Panc1 (cell line): ENCODE data around the gene ATRNL1. TPM values are rescaled to one million over a fixed set of nuclear protein-coding genes. Genes with fewer than 3 reads are reported as not detected.

Source experiments
- ATAC-seq: fragments of 200-7000 bp; cut with Tn5 transposase; 2 replicates; pipeline ENCODE4 v1.9.1; 2020; ENCODE audit warnings: mild to moderate bottlenecking, moderate library complexity
- BruUV-seq: library from RNA; stranded (reverse); fragments of 400-500 nt; replicated peaks from 2 replicates; lab custom pipeline; 2021; lab: Mats Ljungman, UMichigan
- CTCF ChIA-PET: fragments of 300-600 bp; sonication (Branson Sonifier 250); formaldehyde crosslinking; loops from one replicate; lab custom pipeline; 2022; ENCODE audit warnings: antibody characterized with exemption; lab: Charles Lee
- POLR2A ChIA-PET: fragments of 300-600 bp; sonication (Branson Sonifier 250); formaldehyde crosslinking; loops from one replicate; lab custom pipeline; 2022; ENCODE audit warnings: antibody characterized with exemption; lab: Charles Lee
- DNase-seq: peaks from one replicate; pipeline ENCODE4 v3.0.0-alpha.2; 2010; ENCODE audit warnings: low read depth, low spot score
- H3K27ac ChIP-seq: 2 replicates; pipeline ENCODE4 v1.5.1; 2011; ENCODE audit warnings: mild to moderate bottlenecking, low read length, inconsistent platforms
- H3K27me3 ChIP-seq: fragments of 200-500 bp; sonication (Bioruptor generic); 2 replicates; pipeline ENCODE4 v1.6.0; 2014; ENCODE audit warnings: low read length, inconsistent platforms; ENCODE audit not compliant: control insufficient read depth, insufficient read depth
- H3K36me3 ChIP-seq: fragments of 200-500 bp; sonication (Bioruptor generic); 2 replicates; pipeline ENCODE4 v1.5.1; 2014; ENCODE audit warnings: inconsistent platforms, mild to moderate bottlenecking, low read length, moderate library complexity; ENCODE audit not compliant: control insufficient read depth, insufficient read depth
- H3K4me1 ChIP-seq: 2 replicates; pipeline ENCODE4 v1.5.1; 2011; ENCODE audit warnings: inconsistent platforms, mild to moderate bottlenecking, low read length, moderate library complexity; ENCODE audit not compliant: control insufficient read depth, insufficient read depth
- H3K4me3 ChIP-seq, 2 experiments: 2 replicates each; pipeline ENCODE4 v1.5.1; 2011 to 2012; ENCODE audit warnings: low read depth in 2 of 2, low read length in 2 of 2, mild to moderate bottlenecking in 2 of 2, inconsistent platforms in 1 of 2, moderate library complexity in 1 of 2
- H3K9me3 ChIP-seq: fragments of 200-500 bp; sonication (Bioruptor generic); 2 replicates; pipeline ENCODE4 v1.5.1; 2014; ENCODE audit warnings: low read depth, mild to moderate bottlenecking, inconsistent platforms, low read length, moderate library complexity; ENCODE audit not compliant: control insufficient read depth, insufficient read depth
- CTCF ChIP-seq: fragments of 450-650 bp; IDR thresholded peaks from 2 replicates; pipeline ENCODE4 v1.5.1; 2017; ENCODE audit warnings: mild to moderate bottlenecking
- POLR2AphosphoS5 ChIP-seq: IDR thresholded peaks from 2 replicates; pipeline ENCODE4 v1.6.1; 2012; ENCODE audit warnings: mild to moderate bottlenecking, low read depth, low read length, moderate library complexity
- REST ChIP-seq, 2 experiments: IDR thresholded peaks; 2 replicates each; pipeline ENCODE4 v1.6.1; 2011 to 2012; ENCODE audit warnings: low read depth in 2 of 2, control low read depth in 1 of 2, low read length in 1 of 2, mild to moderate bottlenecking in 1 of 2, moderate library complexity in 1 of 2; ENCODE audit not compliant: insufficient read depth in 1 of 2
- SIN3A ChIP-seq: IDR thresholded peaks from 2 replicates; pipeline ENCODE4 v1.6.1; 2012; ENCODE audit warnings: low read depth, mild to moderate bottlenecking, low read length, moderate library complexity, borderline replicate concordance; ENCODE audit not compliant: insufficient read depth
- TCF7L2 ChIP-seq: IDR thresholded peaks from 2 replicates; pipeline ENCODE4 v1.6.1; 2011; ENCODE audit warnings: mild to moderate bottlenecking, low read depth, low read length, inconsistent platforms
- in situ Hi-C: cut with HindIII; loops from 2 replicates; pipeline ENCODE4 v1.10.0; 2016; ENCODE audit warnings: low sequenced_read_pairs, low pct_unique_long_range_greater_than_20kb
- intact Hi-C: fragments of 100-400 bp; cut with micrococcal nuclease; formaldehyde crosslinking; loops from one replicate; pipeline ENCODE4 v1.10.0; 2022; ENCODE audit not compliant: unreplicated experiment
- total RNA-seq: library from RNA; stranded (reverse); gene quantifications from one replicate; pipeline ENCODE4 v1.2.1, GENCODE V29; 2021; ENCODE audit not compliant: unreplicated experiment

The ATRNL1 gene
- total RNA-seq, 1 experiment from 2014 or later, result 17.1 TPM

DNA sequence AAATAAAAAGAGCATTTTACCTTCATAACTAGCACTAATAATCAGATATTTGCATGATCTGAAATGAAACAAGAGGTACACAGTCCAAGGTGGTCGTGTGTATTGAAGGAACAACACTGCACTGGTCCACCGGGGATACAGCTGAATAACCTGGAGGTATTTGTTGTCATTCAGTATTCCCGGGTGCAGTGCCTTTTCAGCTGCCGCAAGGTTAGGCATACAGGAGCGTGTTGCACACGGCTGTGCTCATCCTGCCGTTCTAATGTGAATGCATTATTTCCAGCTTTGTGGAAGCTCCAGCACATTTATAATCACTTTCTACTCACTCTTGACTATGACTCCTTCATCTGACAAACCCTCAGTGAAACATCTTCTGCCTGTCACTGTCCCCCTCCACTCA, 802.0 kb downstream of the ATRNL1 start:
- CTCF ChIA-PET, result no interaction called here
- no peak for ATAC-seq
- BruUV-seq, result no TSS peak
- no peaks in the 10 kb centered on the region for H3K9me3 ChIP-seq
- no peak overlapping the region for H3K4me3 ChIP-seq
- POLR2A ChIA-PET, result no interaction called here
- in situ Hi-C loops (no loop called here), intact Hi-C loops (no loop called here)
- no peak overlapping the region for H3K27ac ChIP-seq
- H3K4me1 ChIP-seq, result no peaks in the 10 kb centered on the region
- no peak for TF ChIP-seq TCF7L2
- no peak for TF ChIP-seq POLR2AphosphoS5
- no peak for TF ChIP-seq REST (IDR thresholded peaks at IDR 0.05; ENCODE audit: insufficient read depth in 1 of 2, low read depth in 2 of 2, low read length in 1 of 2)
- no peak for TF ChIP-seq CTCF
- TF ChIP-seq SIN3A, result no peak
- no peaks in the 10 kb centered on the region for H3K27me3 ChIP-seq
- no peaks in the 10 kb centered on the region for H3K36me3 ChIP-seq
- no peak for DNase-seq

- ATAC-seq (no peak), DNase-seq (no peak)
- Histone ChIP-seq H3K4me3 (no peak overlapping the region), H3K4me1 (no peaks in the 10 kb centered on the region), H3K36me3 (no peaks in the 10 kb centered on the region), H3K27ac (no peak overlapping the region), H3K9me3 (no peaks in the 10 kb centered on the region), H3K27me3 (no peaks in the 10 kb centered on the region)
- in situ Hi-C loops (no loop called here), intact Hi-C loops (no loop called here)
- no peak for TF ChIP-seq REST (IDR thresholded peaks at IDR 0.05; ENCODE audit: insufficient read depth in 1 of 2, low read depth in 2 of 2, low read length in 1 of 2)
- TF ChIP-seq CTCF, result no peak
- TF ChIP-seq POLR2AphosphoS5, result no peak
- no peak for TF ChIP-seq TCF7L2
- no peak for TF ChIP-seq SIN3A
- POLR2A ChIA-PET, result no interaction called here
- BruUV-seq, result no TSS peak
- CTCF ChIA-PET, result no interaction called here
These were observed 805.1 kb downstream of the ATRNL1 start for GRCh38 chr10:115898242-115898641.
